H9 (cell line): Measurements from ENCODE around the gene FHIT. TPM values are rescaled to one million over a fixed set of nuclear protein-coding genes. Genes with fewer than 3 reads are reported as not detected.

ENCODE experiments used
- DNase-seq: peaks from one replicate; pipeline ENCODE4 v3.0.0-alpha.2; 2017
- H2AFZ ChIP-seq: one replicate; pipeline ENCODE4 v1.6.1; 2013; ENCODE audit warnings: mild to moderate bottlenecking, low read length, control low read depth, moderate library complexity
- H2AK5ac ChIP-seq: 2 replicates; pipeline ENCODE4 v1.6.1; 2013; ENCODE audit warnings: low read length, control low read depth, mixed read lengths; ENCODE audit not compliant: insufficient read length
- H2BK120ac ChIP-seq: one replicate; pipeline ENCODE4 v1.6.1; 2013; ENCODE audit warnings: low read depth, mild to moderate bottlenecking, low read length, control low read depth, inconsistent platforms; ENCODE audit not compliant: poor library complexity, severe bottlenecking
- H2BK12ac ChIP-seq: 2 replicates; pipeline ENCODE4 v1.6.1; 2013; ENCODE audit warnings: low read length, control low read depth, mixed read lengths, low read depth; ENCODE audit not compliant: insufficient read length
- H2BK15ac ChIP-seq: 2 replicates; pipeline ENCODE4 v1.6.1; 2013; ENCODE audit warnings: low read depth, low read length, control low read depth
- H2BK20ac ChIP-seq: one replicate; pipeline ENCODE4 v1.6.1; 2013; ENCODE audit warnings: low read depth, mild to moderate bottlenecking, low read length, control low read depth, inconsistent platforms; ENCODE audit not compliant: poor library complexity, severe bottlenecking
- H2BK5ac ChIP-seq: 2 replicates; pipeline ENCODE4 v1.6.1; 2013; ENCODE audit warnings: low read length, control low read depth, mixed read lengths; ENCODE audit not compliant: insufficient read length
- H3K14ac ChIP-seq: 2 replicates; pipeline ENCODE4 v1.6.1; 2013; ENCODE audit warnings: low read length, control low read depth; ENCODE audit not compliant: insufficient read depth
- H3K18ac ChIP-seq: 2 replicates; pipeline ENCODE4 v1.6.1; 2013; ENCODE audit warnings: low read depth, mild to moderate bottlenecking, mixed read lengths, low read length, control low read depth; ENCODE audit not compliant: insufficient read length
- H3K23ac ChIP-seq: 2 replicates; pipeline ENCODE4 v1.6.1; 2013; ENCODE audit warnings: low read length, control low read depth, mixed read lengths, low read depth; ENCODE audit not compliant: insufficient read length
- H3K23me2 ChIP-seq: 2 replicates; pipeline ENCODE4 v1.6.1; 2013; ENCODE audit warnings: low read depth, mild to moderate bottlenecking, mixed read lengths, low read length, control low read depth; ENCODE audit not compliant: insufficient read length, poor library complexity, severe bottlenecking
- H3K27ac ChIP-seq: 2 replicates; pipeline ENCODE4 v1.5.1; 2013; ENCODE audit warnings: low read length, control low read depth, mixed read lengths, low read depth; ENCODE audit not compliant: insufficient read length
- H3K27me3 ChIP-seq: 2 replicates; pipeline ENCODE4 v1.6.1; 2013; ENCODE audit warnings: low read length, control low read depth, inconsistent platforms; ENCODE audit not compliant: insufficient read depth
- H3K4ac ChIP-seq: 2 replicates; pipeline ENCODE4 v1.6.1; 2013; ENCODE audit warnings: low read depth, mild to moderate bottlenecking, control low read depth, inconsistent platforms, low read length, moderate library complexity
- H3K4me1 ChIP-seq: 2 replicates; pipeline ENCODE4 v1.6.1; 2013; ENCODE audit warnings: low read length, control low read depth, inconsistent platforms; ENCODE audit not compliant: insufficient read depth
- H3K4me2 ChIP-seq: 2 replicates; pipeline ENCODE4 v1.6.1; 2013; ENCODE audit warnings: low read length, control low read depth, mixed read lengths; ENCODE audit not compliant: insufficient read length, insufficient read depth
- H3K56ac ChIP-seq: 2 replicates; pipeline ENCODE4 v1.6.1; 2013; ENCODE audit warnings: low read depth, mild to moderate bottlenecking, mixed read lengths, low read length, control low read depth; ENCODE audit not compliant: insufficient read length
- H3K79me1 ChIP-seq: 2 replicates; pipeline ENCODE4 v1.6.1; 2013; ENCODE audit warnings: low read depth, mild to moderate bottlenecking, moderate library complexity, low read length, control low read depth, inconsistent platforms; ENCODE audit not compliant: insufficient read depth, poor library complexity, severe bottlenecking
- H3K79me2 ChIP-seq: 2 replicates; pipeline ENCODE4 v1.6.1; 2013; ENCODE audit warnings: low read length, control low read depth, inconsistent platforms; ENCODE audit not compliant: insufficient read depth
- H3K9ac ChIP-seq: 2 replicates; pipeline ENCODE4 v1.6.1; 2013; ENCODE audit warnings: low read length, control low read depth, mixed read lengths; ENCODE audit not compliant: insufficient read length; ENCODE audit errors: extremely low read depth
- H3K9me3 ChIP-seq: one replicate; pipeline ENCODE4 v1.6.1; 2013; ENCODE audit warnings: low read depth, low read length, inconsistent platforms; ENCODE audit not compliant: control insufficient read depth
- H3T11ph ChIP-seq: one replicate; pipeline ENCODE4 v1.6.1; 2013; ENCODE audit warnings: mild to moderate bottlenecking, low read length, control low read depth, inconsistent platforms
- H4K20me1 ChIP-seq: one replicate; pipeline ENCODE4 v1.6.1; 2013; ENCODE audit not compliant: control insufficient read depth, insufficient read length, insufficient read depth
- H4K5ac ChIP-seq: 2 replicates; pipeline ENCODE4 v1.6.1; 2013; ENCODE audit warnings: low read depth, mild to moderate bottlenecking, mixed read lengths, low read length, control low read depth; ENCODE audit not compliant: insufficient read length
- H4K8ac ChIP-seq: replicated peaks from 2 replicates; pipeline ENCODE4 v1.6.1; 2013; ENCODE audit warnings: low read length, control low read depth, mixed read lengths, low read depth; ENCODE audit not compliant: insufficient read length
- H4K91ac ChIP-seq: 2 replicates; pipeline ENCODE4 v1.6.1; 2013; ENCODE audit warnings: low read depth, mild to moderate bottlenecking, moderate library complexity, mixed read lengths, low read length, control low read depth; ENCODE audit not compliant: insufficient read length
- H3K27ac Mint-ChIP-seq, 3 experiments: 2 replicates in 2 of 3; 3 replicates in 1 of 3; pipeline ENCODE4 v1.8.0; 2020 to 2021; ENCODE audit warnings: mixed read lengths in 3 of 3, mild to moderate bottlenecking in 1 of 3, moderate library complexity in 1 of 3
- H3K27me3 Mint-ChIP-seq: 2 replicates; pipeline ENCODE4 v1.8.0; 2021; ENCODE audit warnings: low read depth, mild to moderate bottlenecking, moderate library complexity, mixed read lengths
- H3K36me3 Mint-ChIP-seq, 3 experiments: 2 replicates in 2 of 3; 3 replicates in 1 of 3; pipeline ENCODE4 v1.8.0; 2020 to 2021; ENCODE audit warnings: low read depth in 3 of 3, mixed read lengths in 3 of 3; ENCODE audit not compliant: insufficient read depth in 1 of 3
- H3K4me1 Mint-ChIP-seq, 2 experiments: 2 replicates each; pipeline ENCODE4 v1.8.0; 2020; ENCODE audit warnings: mixed read lengths in 2 of 2
- H3K4me3 Mint-ChIP-seq, 2 experiments: 2 replicates in 1 of 2; 3 replicates in 1 of 2; pipeline ENCODE4 v1.8.0; 2020 to 2021; ENCODE audit warnings: mild to moderate bottlenecking in 2 of 2, mixed read lengths in 2 of 2, moderate library complexity in 1 of 2
- H3K9me3 Mint-ChIP-seq, 2 experiments: 2 replicates in 1 of 2; 3 replicates in 1 of 2; pipeline ENCODE4 v1.8.0; 2020; ENCODE audit warnings: mild to moderate bottlenecking in 2 of 2, mixed read lengths in 2 of 2, moderate library complexity in 1 of 2
- CTCF ChIP-seq: fragments of 200-600 bp; sonication (generic); conservative IDR thresholded peaks from 3 replicates; pipeline ENCODE4 v1.8.0; 2021; ENCODE audit warnings: antibody characterized with exemption, mild to moderate bottlenecking
- WGBS: extraction: QIAGEN DNeasy Blood & Tissue Kit; methylation state at CpG from one replicate; pipeline ENCODE4 v1.1.7; 2013; ENCODE audit warnings: missing lambda C conversion rate, low lambda C conversion rate, mixed read lengths; ENCODE audit not compliant: insufficient read length; ENCODE audit errors: extremely low coverage; 5-methylcytosine and 5-hydroxymethylcytosine counted together
- total RNA-seq: library from RNA; stranded (reverse); gene quantifications from 2 replicates; pipeline ENCODE4 v1.2.1, GENCODE V29; 2021

Gene FHIT
- total RNA-seq, 1 experiment from 2014 or later, result 3.0 TPM

GRCh38 chr3:59885101-59885500 lies 1366.2 kb downstream of the FHIT start:
- Histone ChIP-seq H3K79me1 (no peaks in the 10 kb centered on the region), H4K5ac (no peak overlapping the region), H3K23me2 (no peaks in the 10 kb centered on the region), H3K9ac (no peak overlapping the region), H3K9me3 (no peaks in the 10 kb centered on the region), H2BK12ac (no peak overlapping the region), H3K79me2 (no peaks in the 10 kb centered on the region), H2BK20ac (no peak overlapping the region), H3T11ph (no peak overlapping the region), H3K27me3 (no peaks in the 10 kb centered on the region), H4K20me1 (no peaks in the 10 kb centered on the region), H4K91ac (no peak overlapping the region), H3K4ac (no peak overlapping the region), H3K4me1 (no peaks in the 10 kb centered on the region), H2AK5ac (no peak overlapping the region), H3K14ac (no peak overlapping the region), H3K4me2 (no peak overlapping the region), H2AFZ (no peak overlapping the region), H2BK120ac (no peak overlapping the region), H3K23ac (no peak overlapping the region), H4K8ac (no peak overlapping the region), H3K56ac (no peak overlapping the region), H2BK15ac (no peak overlapping the region), H2BK5ac (no peak overlapping the region), H3K18ac (no peak overlapping the region), H3K27ac (no peak overlapping the region)
- H3K9me3 Mint-ChIP-seq, result no peaks in the 10 kb centered on the region
- H3K4me3 Mint-ChIP-seq, result no peak overlapping the region
- no peaks in the 10 kb centered on the region for H3K36me3 Mint-ChIP-seq
- no peak for DNase-seq
- TF ChIP-seq CTCF, result no peak
- no peaks in the 10 kb centered on the region for H3K27me3 Mint-ChIP-seq
- H3K27ac Mint-ChIP-seq, result no peak overlapping the region
- WGBS, result no CpG with 5 or more reads among the region's 4 CpGs
- peaks cover 0 to 1% of the 10 kb centered on the region in 2 experiments; a peak in 3 of 4 replicates for H3K4me1 Mint-ChIP-seq
